IMR-90 (cell line): ENCODE measurements around the gene SLC3A2. TPM values are rescaled to one million over a fixed set of nuclear protein-coding genes. Genes with fewer than 3 reads are reported as not detected.

ENCODE experiments used
- ATAC-seq: fragments of 200-7000 bp; cut with Tn5 transposase; 2 replicates; pipeline ENCODE4 v1.9.1; 2020; ENCODE audit warnings: low read depth, mild to moderate bottlenecking, moderate library complexity
- BruUV-seq: library from RNA; stranded (reverse); fragments of 400-500 nt; replicated peaks from 2 replicates; lab custom pipeline; 2021; lab: Mats Ljungman, UMichigan
- CTCF ChIA-PET: fragments of 300-600 bp; formaldehyde crosslinking; extraction: SDS; loops from one replicate; lab custom pipeline; 2021; ENCODE audit warnings: antibody characterized with exemption; lab: Yijun Ruan, JAX
- POLR2A ChIA-PET: fragments of 300-600 bp; sonication (Branson Sonifier 250); formaldehyde crosslinking; loops from one replicate; lab custom pipeline; 2022; ENCODE audit warnings: antibody characterized with exemption; ENCODE audit not compliant: unreplicated experiment; lab: Charles Lee
- DNase-seq: peaks from one replicate; pipeline ENCODE4 v3.0.0; 2013
- H2AFZ ChIP-seq: replicated peaks from 2 replicates; pipeline ENCODE3; 2013; ENCODE audit warnings: low read length, mild to moderate bottlenecking; ENCODE audit not compliant: poor library complexity
- H2AK5ac ChIP-seq: 2 replicates; pipeline ENCODE4 v1.6.1; 2013; ENCODE audit warnings: low read depth, low read length, inconsistent platforms
- H2AK9ac ChIP-seq: replicated peaks from 2 replicates; pipeline ENCODE3; 2013; ENCODE audit warnings: mild to moderate bottlenecking, low read depth, low read length, moderate library complexity; ENCODE audit not compliant: poor library complexity
- H2BK120ac ChIP-seq: 2 replicates; pipeline ENCODE4 v1.6.1; 2013; ENCODE audit warnings: low read depth, low read length, inconsistent platforms
- H2BK15ac ChIP-seq: 3 replicates; pipeline ENCODE4 v1.6.1; 2013; ENCODE audit warnings: low read depth, low read length, inconsistent platforms
- H2BK20ac ChIP-seq: 2 replicates; pipeline ENCODE4 v1.6.1; 2013; ENCODE audit warnings: low read depth, mild to moderate bottlenecking, inconsistent platforms, low read length, moderate library complexity
- H2BK5ac ChIP-seq: 2 replicates; pipeline ENCODE4 v1.6.1; 2013; ENCODE audit warnings: mild to moderate bottlenecking, low read depth, low read length, inconsistent platforms; ENCODE audit not compliant: poor library complexity, severe bottlenecking
- H3K14ac ChIP-seq: replicated peaks from 2 replicates; pipeline ENCODE4 v1.6.1; 2013; ENCODE audit warnings: low read depth, low read length, inconsistent platforms
- H3K18ac ChIP-seq: 2 replicates; pipeline ENCODE4 v1.6.1; 2013; ENCODE audit warnings: low read depth, low read length, control low read depth
- H3K23ac ChIP-seq: 2 replicates; pipeline ENCODE4 v1.6.1; 2013; ENCODE audit warnings: low read depth, low read length, inconsistent platforms
- H3K27ac ChIP-seq: 2 replicates; pipeline ENCODE4 v1.5.1; 2013; ENCODE audit warnings: mild to moderate bottlenecking, control low read depth, low read length; ENCODE audit not compliant: insufficient read depth
- H3K27me3 ChIP-seq: 2 replicates; pipeline ENCODE4 v1.6.1; 2013; ENCODE audit warnings: low read length; ENCODE audit not compliant: control insufficient read depth, insufficient read depth
- H3K36me3 ChIP-seq: 2 replicates; pipeline ENCODE4 v1.6.1; 2013; ENCODE audit warnings: low read length, mixed read lengths; ENCODE audit not compliant: control insufficient read depth, insufficient read depth
- H3K4ac ChIP-seq: 2 replicates; pipeline ENCODE4 v1.6.1; 2013; ENCODE audit warnings: low read depth, low read length, inconsistent platforms
- H3K4me1 ChIP-seq: 2 replicates; pipeline ENCODE4 v1.6.1; 2013; ENCODE audit warnings: low read length, mixed read lengths; ENCODE audit not compliant: control insufficient read depth, insufficient read depth
- H3K4me2 ChIP-seq: 2 replicates; pipeline ENCODE4 v1.6.1; 2013; ENCODE audit warnings: low read depth, mild to moderate bottlenecking, control low read depth, low read length, moderate library complexity
- H3K4me3 ChIP-seq: 2 replicates; pipeline ENCODE4 v1.5.1; 2013; ENCODE audit warnings: low read depth, mild to moderate bottlenecking, control low read depth, low read length, moderate library complexity; ENCODE audit not compliant: insufficient read depth
- H3K56ac ChIP-seq: 2 replicates; pipeline ENCODE4 v1.6.1; 2013; ENCODE audit warnings: low read length, inconsistent platforms; ENCODE audit not compliant: insufficient read depth; ENCODE audit errors: extremely low read depth
- H3K79me1 ChIP-seq, 2 experiments: 2 replicates each; pipeline ENCODE4 v1.6.1; 2013; ENCODE audit warnings: low read length in 2 of 2, inconsistent platforms in 1 of 2, low read depth in 1 of 2
- H3K9ac ChIP-seq: 2 replicates; pipeline ENCODE4 v1.6.1; 2013; ENCODE audit warnings: low read depth, low read length, control low read depth
- H3K9me1 ChIP-seq: 2 replicates; pipeline ENCODE4 v1.6.1; 2013; ENCODE audit warnings: low read length, inconsistent platforms; ENCODE audit not compliant: insufficient read depth
- H3K9me3 ChIP-seq: 2 replicates; pipeline ENCODE4 v1.6.1; 2013; ENCODE audit warnings: low read length; ENCODE audit not compliant: control insufficient read depth, insufficient read depth
- H4K20me1 ChIP-seq: 2 replicates; pipeline ENCODE4 v1.6.1; 2013; ENCODE audit warnings: low read length, inconsistent platforms; ENCODE audit not compliant: insufficient read depth
- H4K5ac ChIP-seq: 2 replicates; pipeline ENCODE4 v1.6.1; 2013; ENCODE audit warnings: mild to moderate bottlenecking, low read depth, low read length, control low read depth
- H4K8ac ChIP-seq, 2 experiments: 2 replicates each; pipeline ENCODE4 v1.6.1; 2013; ENCODE audit warnings: low read depth in 2 of 2, low read length in 2 of 2, control low read depth in 1 of 2, inconsistent platforms in 1 of 2
- H4K91ac ChIP-seq: 2 replicates; pipeline ENCODE4 v1.6.1; 2013; ENCODE audit warnings: low read depth, low read length, inconsistent platforms; ENCODE audit not compliant: insufficient read depth
- BHLHE40 ChIP-seq: fragments of 150-350 bp; IDR thresholded peaks from 2 replicates; pipeline ENCODE4 v1.6.1; 2016; ENCODE audit warnings: mild to moderate bottlenecking, low read depth, low read length
- CHD1 ChIP-seq: IDR thresholded peaks from 2 replicates; pipeline ENCODE4 v1.6.1; 2012; ENCODE audit warnings: low read depth, low read length, improper control_type of control experiment
- RFX5 ChIP-seq: IDR thresholded peaks from 2 replicates; pipeline ENCODE4 v1.8.0; 2012; ENCODE audit warnings: low read depth, mild to moderate bottlenecking, low read length, moderate library complexity
- WGBS, 2 experiments: methylation state at CpG; one replicate each; pipeline versions ENCODE4 v1.1.5 to v1.1.7; 2013; ENCODE audit warnings: missing lambda C conversion rate in 2 of 2; ENCODE audit not compliant: insufficient read length in 1 of 2; ENCODE audit errors: extremely low coverage in 2 of 2; 5-methylcytosine and 5-hydroxymethylcytosine counted together
- dilution Hi-C: fragments of 300-500 bp; cut with HindIII; formaldehyde crosslinking; loops from one replicate; pipeline ENCODE4 v1.14.3; 2018; ENCODE audit warnings: low sequenced_read_pairs; ENCODE audit not compliant: unreplicated experiment
- in situ Hi-C: fragments of 300-500 bp; cut with MboI; formaldehyde crosslinking; loops from 3 replicates; pipeline ENCODE4 v1.14.3; 2019; ENCODE audit warnings: low sequenced_read_pairs, inconsistent platforms, mixed read lengths
- intact Hi-C: fragments of 100-400 bp; cut with micrococcal nuclease; formaldehyde crosslinking; loops from 2 replicates; pipeline ENCODE4 v1.10.0; 2022
- polyA plus RNA-seq, 3 experiments: library from polyadenylated mRNA; depleted of rRNA; stranded (reverse); fragments of >200 nt; gene quantifications; 2 replicates each; pipeline ENCODE4 v1.2.3, GENCODE V29; 2012; ENCODE audit warnings: low replicate concordance in 1 of 3
- total RNA-seq: library from RNA; depleted of rRNA; stranded (reverse); fragments of >200 nt; gene quantifications from 2 replicates; pipeline ENCODE4 v1.2.3, GENCODE V29; 2012

The SLC3A2 gene
- total and polyA plus RNA-seq, 2 of the 4 experiments (the other 2 are of a cell fraction) = 140 to 239 TPM

DNA sequence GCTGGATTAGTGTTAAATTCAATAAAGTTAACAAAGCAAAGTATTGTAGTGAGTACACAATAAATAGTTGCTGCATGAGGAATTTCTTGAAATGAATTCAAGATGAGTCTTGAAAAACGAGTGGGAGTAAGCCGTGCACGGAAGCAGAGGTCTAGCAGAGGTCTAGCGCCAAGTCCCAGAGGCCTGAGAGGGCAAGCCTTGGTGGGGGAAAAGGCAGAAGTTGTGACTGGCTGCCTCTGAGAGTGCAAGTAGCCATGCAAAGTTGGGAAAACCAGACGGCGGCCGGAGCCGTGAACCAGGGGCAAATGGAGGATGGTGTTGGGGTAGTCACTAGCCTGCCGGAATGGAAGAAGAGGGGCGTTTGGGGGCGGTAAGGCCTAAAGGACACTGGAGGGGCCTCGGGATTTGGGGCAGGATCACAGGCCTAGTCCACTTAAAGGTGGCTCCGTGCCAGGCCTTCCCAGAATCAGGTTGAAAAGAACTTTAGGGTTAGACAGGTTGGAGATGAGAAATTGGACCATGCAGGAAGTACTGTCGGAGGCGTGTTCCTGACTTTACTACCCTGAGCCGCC lies 379 bp upstream of the SLC3A2 start:
- Histone ChIP-seq H3K56ac (peak overlapping the region; percentile 85), H3K9me1 (peaks cover 9% of the 10 kb centered on the region; the same call in 1 of the 2 replicates), H4K8ac (peak overlapping the region; percentile 83 to 100), H2BK120ac (peak overlapping the region; percentile 94), H3K14ac (peak overlapping the region; percentile 94), H3K27ac (peak overlapping the region; percentile 98), H3K18ac (peak overlapping the region; percentile 70), H3K9ac (peak overlapping the region; percentile 69), H4K5ac (peak overlapping the region; percentile 38), H4K91ac (peak overlapping the region; percentile 86), H2AK9ac (peak overlapping the region; percentile 87), H3K9me3 (no peaks in the 10 kb centered on the region), H3K4ac (peak overlapping the region; percentile 92), H3K4me2 (peak overlapping the region; percentile 86), H2BK5ac (peak overlapping the region; percentile 85), H2BK20ac (peak overlapping the region; percentile 87; the same call in 1 of the 2 replicates), H3K36me3 (peaks cover 32% of the 10 kb centered on the region), H3K4me3 (peak overlapping the region; percentile 92), H3K23ac (peak overlapping the region; percentile 92), H3K4me1 (peaks cover 22% of the 10 kb centered on the region), H2BK15ac (peak overlapping the region; percentile 88; the same call in 2 of the 3 replicates), H3K27me3 (no peaks in the 10 kb centered on the region), H4K20me1 (peaks cover 35% of the 10 kb centered on the region), H3K79me1 (peaks cover 16 to 53% of the 10 kb centered on the region in 2 experiments; a peak in 3 of 4 replicates), H2AFZ (peak overlapping the region; percentile 79), H2AK5ac (peak overlapping the region; percentile 57)
- intact Hi-C loops = loop anchor here (5.0 kb wide), 1 partner anchor 93 kb away; the partner anchor contains the start of gene TMEM179B
- CTCF ChIA-PET = interaction anchor here (1.7 to 1.9 kb wide), 3 partner anchors 17 to 94 kb away, joined by 6 to 7 read pairs (median 7); no protein-coding TSS in a partner anchor
- WGBS, 2 experiments = 2% methylated on average over 9 of the region's 16 CpGs; no CpG with 5 or more reads in 1 of the 2 experiments
- dilution Hi-C loops = no loop called here
- POLR2A ChIA-PET = no interaction called here
- TF ChIP-seq BHLHE40 (peak; percentile 45; the same call in 1 of the 2 replicates), RFX5 (no peak), CHD1 (no peak)
- in situ Hi-C loops = loop anchor here (25.0 kb wide), 1 partner anchor 782 kb away; the partner anchor contains the start of gene ATL3
- DNase-seq = peak; percentile 88
- no TSS peak for BruUV-seq
- peak; percentile 54 for ATAC-seq
